Measurements from ENCODE around the gene INA. TPM values are rescaled to one million over a fixed set of nuclear protein-coding genes. Genes with fewer than 3 reads are reported as not detected.

Gene INA
- total RNA-seq, 1 donor from 2014 or later: 625 TPM

- no peak for TF ChIP-seq CTCF (IDR thresholded peaks at IDR 0.05; ENCODE audit: partially characterized antibody, unreplicated experiment)
- Mint-ChIP-seq H3K4me1 (ENCODE audit: low read depth, unreplicated experiment) (no peaks in the 10 kb centered on the region), H3K36me3 (ENCODE audit: unreplicated experiment) (no peaks in the 10 kb centered on the region), H3K27ac (ENCODE audit: unreplicated experiment) (no peak overlapping the region), H3K9me3 (ENCODE audit: unreplicated experiment) (no peaks in the 10 kb centered on the region), H3K27me3 (ENCODE audit: unreplicated experiment) (no peaks in the 10 kb centered on the region), H3K4me3 (ENCODE audit: unreplicated experiment) (no peak overlapping the region)
- no peak for DNase-seq
Measured at GRCh38 chr10:103307594-103307993, 30.7 kb downstream of the INA start.

GRCh38 chr10:103310197-103310596 lies 33.3 kb downstream of the INA start:
- Mint-ChIP-seq H3K27me3 (ENCODE audit: unreplicated experiment) (no peaks in the 10 kb centered on the region), H3K27ac (ENCODE audit: unreplicated experiment) (no peak overlapping the region), H3K4me3 (ENCODE audit: unreplicated experiment) (no peak overlapping the region), H3K36me3 (ENCODE audit: unreplicated experiment) (no peaks in the 10 kb centered on the region), H3K9me3 (ENCODE audit: unreplicated experiment) (no peaks in the 10 kb centered on the region), H3K4me1 (ENCODE audit: low read depth, unreplicated experiment) (no peaks in the 10 kb centered on the region)
- no peak for DNase-seq
- TF ChIP-seq CTCF (IDR thresholded peaks at IDR 0.05; ENCODE audit: partially characterized antibody, unreplicated experiment): no peak

DNA sequence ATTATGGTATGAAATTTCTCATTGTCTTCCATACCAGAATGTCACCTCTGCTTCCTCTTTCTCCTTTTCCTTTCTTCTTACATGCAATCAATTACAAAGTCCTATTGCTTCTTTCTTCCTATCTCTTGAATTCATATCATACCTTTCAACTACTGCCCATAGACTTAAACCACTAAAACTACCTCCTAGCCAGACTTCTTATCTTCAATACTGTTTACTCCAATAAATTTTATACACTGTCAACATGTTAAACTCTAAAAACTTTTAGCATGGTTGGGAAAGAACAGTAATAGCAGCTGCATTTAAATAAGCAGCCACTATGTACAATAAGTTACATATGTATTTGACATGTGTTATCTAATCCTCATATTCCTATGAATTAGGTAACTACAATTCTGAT lies 39.1 kb downstream of the INA start:
- Mint-ChIP-seq H3K4me3 (ENCODE audit: unreplicated experiment) (no peak overlapping the region), H3K9me3 (ENCODE audit: unreplicated experiment) (no peaks in the 10 kb centered on the region), H3K27me3 (ENCODE audit: unreplicated experiment) (peaks cover 2% of the 10 kb centered on the region), H3K4me1 (ENCODE audit: low read depth, unreplicated experiment) (no peaks in the 10 kb centered on the region), H3K27ac (ENCODE audit: unreplicated experiment) (no peak overlapping the region), H3K36me3 (ENCODE audit: unreplicated experiment) (no peaks in the 10 kb centered on the region)
- TF ChIP-seq CTCF (IDR thresholded peaks at IDR 0.05; ENCODE audit: partially characterized antibody, unreplicated experiment): no peak
- no peak for DNase-seq

- Mint-ChIP-seq H3K27ac (ENCODE audit: unreplicated experiment) (no peak overlapping the region), H3K36me3 (ENCODE audit: unreplicated experiment) (no peaks in the 10 kb centered on the region), H3K4me1 (ENCODE audit: low read depth, unreplicated experiment) (no peaks in the 10 kb centered on the region), H3K27me3 (ENCODE audit: unreplicated experiment) (no peaks in the 10 kb centered on the region), H3K9me3 (ENCODE audit: unreplicated experiment) (peaks cover 1% of the 10 kb centered on the region), H3K4me3 (ENCODE audit: unreplicated experiment) (no peak overlapping the region)
- no peak for DNase-seq
- no peak for TF ChIP-seq CTCF (IDR thresholded peaks at IDR 0.05; ENCODE audit: partially characterized antibody, unreplicated experiment)
Measured at GRCh38 chr10:103327906-103328305, 51.0 kb downstream of the INA start.

DNA sequence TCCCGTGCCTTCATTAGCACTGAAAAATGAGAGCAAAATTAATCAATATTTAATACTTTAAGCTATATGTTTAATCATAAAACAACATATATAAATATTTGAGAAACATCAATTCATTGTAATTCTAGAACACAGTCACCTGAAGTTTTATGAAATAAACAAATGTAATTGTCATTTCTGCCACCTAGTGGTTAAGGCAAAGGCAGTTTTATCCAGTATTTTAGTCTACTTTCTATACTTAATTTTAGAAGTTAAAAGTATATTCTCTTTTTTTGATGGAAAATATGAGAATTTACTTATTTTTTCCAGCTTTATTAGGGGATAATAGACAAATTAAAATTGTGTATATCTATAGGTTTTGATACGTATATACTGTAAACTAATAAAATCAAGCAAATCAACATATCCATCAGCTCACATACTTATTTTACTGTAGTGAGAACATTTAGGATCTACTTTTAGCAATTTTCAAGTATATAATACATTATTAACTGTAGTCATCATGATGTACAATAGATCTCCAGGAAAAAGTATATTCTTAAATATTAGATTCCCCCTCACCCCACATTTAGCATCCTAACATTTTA lies 57.1 kb downstream of the INA start:
- H3K9me3 Mint-ChIP-seq (ENCODE audit: unreplicated experiment): peaks cover 1% of the 10 kb centered on the region
- no peaks in the 10 kb centered on the region for H3K4me1 Mint-ChIP-seq (ENCODE audit: low read depth, unreplicated experiment)
- no peak overlapping the region for H3K4me3 Mint-ChIP-seq (ENCODE audit: unreplicated experiment)
- no peak for DNase-seq
- no peak overlapping the region for H3K27ac Mint-ChIP-seq (ENCODE audit: unreplicated experiment)
- peak; percentile 78 for TF ChIP-seq CTCF (IDR thresholded peaks at IDR 0.05; ENCODE audit: partially characterized antibody, unreplicated experiment)
- no peaks in the 10 kb centered on the region for H3K27me3 Mint-ChIP-seq (ENCODE audit: unreplicated experiment)
- no peaks in the 10 kb centered on the region for H3K36me3 Mint-ChIP-seq (ENCODE audit: unreplicated experiment)

Measured in glutamatergic neuron (in vitro differentiated cells).